ENCODE data around the gene RANBP6.

RANBP6 gene

DNA sequence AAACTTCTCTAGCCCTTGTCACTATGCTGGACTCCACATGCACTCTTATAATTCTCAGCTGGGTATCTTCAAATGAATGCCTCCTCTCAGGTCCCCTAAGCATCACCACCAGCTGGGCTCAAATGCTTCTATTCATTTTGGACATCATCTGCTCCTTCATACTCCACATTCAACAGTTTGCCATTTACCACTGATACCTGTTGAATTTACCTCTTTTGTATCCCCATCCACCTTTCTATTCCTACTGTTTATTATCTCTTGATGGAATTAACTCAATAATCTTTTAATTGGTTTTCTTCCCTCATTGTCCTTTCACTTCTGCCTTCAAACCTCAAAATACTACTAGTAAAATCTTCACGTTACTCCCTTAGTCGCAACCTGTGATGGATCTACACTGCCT is 14.5 kb downstream of the RANBP6 start:
- TF ChIP-seq, protein P1, sequence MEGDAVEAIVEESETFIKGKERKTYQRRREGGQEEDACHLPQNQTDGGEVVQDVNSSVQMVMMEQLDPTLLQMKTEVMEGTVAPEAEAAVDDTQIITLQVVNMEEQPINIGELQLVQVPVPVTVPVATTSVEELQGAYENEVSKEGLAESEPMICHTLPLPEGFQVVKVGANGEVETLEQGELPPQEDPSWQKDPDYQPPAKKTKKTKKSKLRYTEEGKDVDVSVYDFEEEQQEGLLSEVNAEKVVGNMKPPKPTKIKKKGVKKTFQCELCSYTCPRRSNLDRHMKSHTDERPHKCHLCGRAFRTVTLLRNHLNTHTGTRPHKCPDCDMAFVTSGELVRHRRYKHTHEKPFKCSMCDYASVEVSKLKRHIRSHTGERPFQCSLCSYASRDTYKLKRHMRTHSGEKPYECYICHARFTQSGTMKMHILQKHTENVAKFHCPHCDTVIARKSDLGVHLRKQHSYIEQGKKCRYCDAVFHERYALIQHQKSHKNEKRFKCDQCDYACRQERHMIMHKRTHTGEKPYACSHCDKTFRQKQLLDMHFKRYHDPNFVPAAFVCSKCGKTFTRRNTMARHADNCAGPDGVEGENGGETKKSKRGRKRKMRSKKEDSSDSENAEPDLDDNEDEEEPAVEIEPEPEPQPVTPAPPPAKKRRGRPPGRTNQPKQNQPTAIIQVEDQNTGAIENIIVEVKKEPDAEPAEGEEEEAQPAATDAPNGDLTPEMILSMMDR (IDR thresholded peaks at IDR 0.05; ENCODE audit: low read depth, low read length), result no peak
- no peak overlapping the region for H3K27ac ChIP-seq
- no peaks in the 10 kb centered on the region for H3K9me3 ChIP-seq (ENCODE audit: severe bottlenecking)
- DNase-seq, result no peak
- H3K27me3 ChIP-seq (ENCODE audit: insufficient read depth, low read depth, severe bottlenecking), result no peaks in the 10 kb centered on the region
- peaks cover 8% of the 10 kb centered on the region for H3K36me3 ChIP-seq
- H3K4me3 ChIP-seq (ENCODE audit: low read depth, low read length), result no peak overlapping the region

GRCh38 chr9:5999443-6000101 is 15.9 kb downstream of the RANBP6 start:
- Histone ChIP-seq H3K36me3 (peaks cover 1% of the 10 kb centered on the region), H3K4me3 (ENCODE audit: low read depth, low read length) (no peak overlapping the region)
- TF ChIP-seq, protein P1 (IDR thresholded peaks at IDR 0.05; ENCODE audit: low read depth, low read length), result no peak

DNA sequence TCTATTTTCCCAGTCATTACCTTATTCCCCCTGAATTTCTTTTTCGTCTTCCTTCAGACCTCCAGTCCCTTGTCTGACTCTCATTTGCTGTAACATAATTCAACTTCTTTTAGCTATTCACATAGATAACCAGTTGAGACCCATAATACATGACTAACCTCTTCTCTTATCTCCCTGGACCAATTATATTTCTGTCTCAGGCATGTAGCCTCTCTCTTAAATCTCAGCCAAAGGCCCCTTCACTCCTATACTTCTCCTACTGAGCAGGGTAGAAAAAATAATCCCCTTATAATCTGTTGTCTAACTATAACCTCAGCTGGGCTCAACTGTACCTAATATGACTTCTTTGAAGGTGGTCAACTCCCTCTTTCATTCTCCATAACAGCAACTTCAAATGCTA is 20.9 kb downstream of the RANBP6 start:
- H3K27ac ChIP-seq, result no peak overlapping the region
- H3K4me3 ChIP-seq (ENCODE audit: low read depth, low read length), result no peak overlapping the region
- H3K9me3 ChIP-seq (ENCODE audit: severe bottlenecking), result no peaks in the 10 kb centered on the region
- TF ChIP-seq, protein P1 (IDR thresholded peaks at IDR 0.05; ENCODE audit: low read depth, low read length), result no peak
- H3K36me3 ChIP-seq, result no peaks in the 10 kb centered on the region
- DNase-seq, result no peak
- no peaks in the 10 kb centered on the region for H3K27me3 ChIP-seq (ENCODE audit: insufficient read depth, low read depth, severe bottlenecking)

More at GRCh38 chr9:5999443-6000101, 15.9 kb downstream of the RANBP6 start:
- no peaks in the 10 kb centered on the region for H3K9me3 ChIP-seq (ENCODE audit: severe bottlenecking)
- H3K27me3 ChIP-seq (ENCODE audit: insufficient read depth, low read depth, severe bottlenecking), result no peaks in the 10 kb centered on the region
- no peak overlapping the region for H3K27ac ChIP-seq
- DNase-seq, result no peak

DNA sequence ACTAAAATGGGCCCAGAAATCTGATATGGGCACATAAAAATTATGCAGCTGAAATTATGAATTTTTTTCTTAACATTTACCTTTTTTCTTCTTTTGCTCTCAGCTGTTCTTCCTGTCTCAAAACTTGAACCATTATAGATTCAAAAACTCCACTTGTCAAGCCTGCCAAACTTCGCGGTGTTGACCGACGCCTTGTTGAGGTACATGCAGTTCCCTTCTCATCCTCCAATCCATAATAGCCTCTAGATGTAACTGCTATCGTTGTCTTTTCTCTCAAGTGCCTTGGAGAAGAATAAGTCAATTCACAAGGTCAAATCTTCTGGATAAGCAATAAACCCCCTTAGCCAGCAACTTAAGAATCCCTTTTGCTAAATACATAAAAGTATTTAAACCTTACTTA is 27.2 kb downstream of the RANBP6 start:
- Histone ChIP-seq H3K36me3 (peaks cover 16% of the 10 kb centered on the region), H3K27me3 (ENCODE audit: insufficient read depth, low read depth, severe bottlenecking) (no peaks in the 10 kb centered on the region), H3K9me3 (ENCODE audit: severe bottlenecking) (no peaks in the 10 kb centered on the region), H3K27ac (no peak overlapping the region), H3K4me3 (ENCODE audit: low read depth, low read length) (no peak overlapping the region)
- no peak for DNase-seq
- TF ChIP-seq, protein P1 (IDR thresholded peaks at IDR 0.05; ENCODE audit: low read depth, low read length), result no peak

- H3K4me3 ChIP-seq (ENCODE audit: low read depth, low read length), result no peak overlapping the region
- H3K27ac ChIP-seq, result no peak overlapping the region
- no peak for DNase-seq
- H3K27me3 ChIP-seq (ENCODE audit: insufficient read depth, low read depth, severe bottlenecking), result no peaks in the 10 kb centered on the region
- no peaks in the 10 kb centered on the region for H3K9me3 ChIP-seq (ENCODE audit: severe bottlenecking)
- peaks cover 16% of the 10 kb centered on the region for H3K36me3 ChIP-seq
- TF ChIP-seq, protein P1 (IDR thresholded peaks at IDR 0.05; ENCODE audit: low read depth, low read length), result no peak
Observed at GRCh38 chr9:5983042-5983441, 32.4 kb downstream of the RANBP6 start.

GRCh38 chr9:5982317-5982716 is 33.1 kb downstream of the RANBP6 start:
- H3K36me3 ChIP-seq, result peaks cover 11% of the 10 kb centered on the region
- H3K27me3 ChIP-seq (ENCODE audit: insufficient read depth, low read depth, severe bottlenecking), result no peaks in the 10 kb centered on the region
- no peak overlapping the region for H3K27ac ChIP-seq
- TF ChIP-seq, protein P1 (IDR thresholded peaks at IDR 0.05; ENCODE audit: low read depth, low read length), result no peak
- DNase-seq, result no peak
- H3K4me3 ChIP-seq (ENCODE audit: low read depth, low read length), result no peak overlapping the region
- no peaks in the 10 kb centered on the region for H3K9me3 ChIP-seq (ENCODE audit: severe bottlenecking)
